GM23338 (cell line): ENCODE results near the gene TDRD7. TPM values are rescaled to one million over a fixed set of nuclear protein-coding genes. Genes with fewer than 3 reads are reported as not detected.

Experiments
- ATAC-seq: fragments of 200-7000 bp; cut with Tn5 transposase; 3 replicates; pipeline ENCODE4 v1.9.1; 2020
- DNase-seq: peaks from one replicate; pipeline ENCODE4 v3.0.0-alpha.2; 2015; ENCODE audit warnings: low spot score
- H2AFZ ChIP-seq: fragments of 200-600 bp; sonication (generic); 2 replicates; pipeline ENCODE4 v1.8.0; 2016; ENCODE audit warnings: antibody characterized with exemption, mild to moderate bottlenecking, moderate library complexity
- H3F3A ChIP-seq: fragments of 200-600 bp; sonication (generic); replicated peaks from 2 replicates; pipeline ENCODE4 v1.8.0; 2017; ENCODE audit warnings: antibody characterized with exemption, mixed run types, low read depth
- H3K27ac ChIP-seq: fragments of 200-600 bp; sonication (generic); 2 replicates; pipeline ENCODE4 v1.6.1; 2016; ENCODE audit warnings: low read depth
- H3K27me3 ChIP-seq: fragments of 200-600 bp; sonication (generic); 2 replicates; pipeline ENCODE4 v1.8.0; 2016; ENCODE audit warnings: mild to moderate bottlenecking, mixed run types, moderate library complexity; ENCODE audit not compliant: insufficient read depth
- H3K36me3 ChIP-seq: fragments of 200-600 bp; sonication (generic); 2 replicates; pipeline ENCODE4 v1.8.0; 2016; ENCODE audit warnings: mild to moderate bottlenecking; ENCODE audit not compliant: insufficient read depth
- H3K4me1 ChIP-seq: fragments of 200-600 bp; sonication (generic); 2 replicates; pipeline ENCODE4 v1.8.0; 2016; ENCODE audit warnings: mild to moderate bottlenecking, moderate library complexity; ENCODE audit not compliant: insufficient read depth
- H3K4me2 ChIP-seq: fragments of 200-600 bp; sonication (generic); 2 replicates; pipeline ENCODE4 v1.7.1; 2017; ENCODE audit warnings: mixed run types
- H3K4me3 ChIP-seq: fragments of 200-600 bp; sonication (generic); 2 replicates; pipeline ENCODE4 v1.6.1; 2016; ENCODE audit warnings: mixed run types
- H3K79me2 ChIP-seq: fragments of 200-600 bp; sonication (generic); replicated peaks from 2 replicates; pipeline ENCODE4 v1.8.0; 2017; ENCODE audit warnings: mild to moderate bottlenecking; ENCODE audit not compliant: insufficient read depth
- H3K9me2 ChIP-seq: fragments of 200-600 bp; sonication (generic); 2 replicates; pipeline ENCODE4 v1.8.0; 2017; ENCODE audit not compliant: insufficient read depth
- H4K20me1 ChIP-seq: fragments of 200-600 bp; sonication (generic); replicated peaks from 2 replicates; pipeline ENCODE4 v1.8.0; 2017; ENCODE audit warnings: mild to moderate bottlenecking; ENCODE audit not compliant: insufficient read depth
- H3K27ac Mint-ChIP-seq: 2 replicates; pipeline ENCODE4 v1.8.0; 2020; ENCODE audit warnings: inconsistent platforms, mild to moderate bottlenecking, moderate library complexity, mixed read lengths
- H3K27me3 Mint-ChIP-seq: 3 replicates; pipeline ENCODE4 v1.8.0; 2022; ENCODE audit warnings: low read depth, mild to moderate bottlenecking, moderate library complexity, mixed read lengths, inconsistent platforms; ENCODE audit not compliant: insufficient read depth, poor library complexity
- H3K36me3 Mint-ChIP-seq: 3 replicates; pipeline ENCODE4 v1.8.0; 2021; ENCODE audit warnings: low read depth, mild to moderate bottlenecking, inconsistent platforms, moderate library complexity, mixed read lengths
- H3K4me1 Mint-ChIP-seq: 3 replicates; pipeline ENCODE4 v1.8.0; 2020; ENCODE audit warnings: mild to moderate bottlenecking, inconsistent platforms, mixed read lengths
- H3K4me3 Mint-ChIP-seq: 3 replicates; pipeline ENCODE4 v1.8.0; 2021; ENCODE audit warnings: moderate library complexity, mild to moderate bottlenecking, inconsistent platforms, mixed read lengths
- H3K9me3 Mint-ChIP-seq: 3 replicates; pipeline ENCODE4 v1.8.0; 2020; ENCODE audit warnings: moderate library complexity, mild to moderate bottlenecking, inconsistent platforms, mixed read lengths
- CREB1 ChIP-seq: fragments of 250-450 bp; sonication (Bioruptor Pico); IDR thresholded peaks from 2 replicates; pipeline ENCODE4 v1.5.0; 2020; ENCODE audit warnings: low read depth, mild to moderate bottlenecking, moderate library complexity
- EZH2 ChIP-seq: fragments of 200-600 bp; sonication (generic); IDR thresholded peaks from one replicate; pipeline ENCODE4 v1.8.0; 2017; ENCODE audit warnings: antibody characterized with exemption, mild to moderate bottlenecking, low read depth; ENCODE audit not compliant: unreplicated experiment
- EZH2phosphoT487 ChIP-seq: fragments of 200-600 bp; sonication (generic); IDR thresholded peaks from one replicate; pipeline ENCODE4 v1.8.1; 2018; ENCODE audit warnings: antibody characterized with exemption; ENCODE audit not compliant: unreplicated experiment
- JUNB ChIP-seq: IDR thresholded peaks from one replicate; pipeline ENCODE4 v1.6.1; 2016; ENCODE audit warnings: antibody characterized with exemption; ENCODE audit not compliant: unreplicated experiment
- NANOG ChIP-seq: IDR thresholded peaks from 2 replicates; pipeline ENCODE4 v1.6.1; 2016; ENCODE audit warnings: antibody characterized with exemption, borderline replicate concordance
- POLR2AphosphoS5 ChIP-seq: IDR thresholded peaks from 2 replicates; pipeline ENCODE4 v1.6.1; 2016; ENCODE audit warnings: antibody characterized with exemption, low read depth
- STAT1 ChIP-seq: IDR thresholded peaks from one replicate; pipeline ENCODE4 v1.6.1; 2016; ENCODE audit warnings: antibody characterized with exemption; ENCODE audit not compliant: unreplicated experiment
- ZNF331 ChIP-seq: fragments of 250-450 bp; sonication (Bioruptor Pico); IDR thresholded peaks from 2 replicates; pipeline ENCODE4 v1.5.0; 2020; ENCODE audit warnings: low read depth, mild to moderate bottlenecking, moderate library complexity
- ZNF462 ChIP-seq: fragments of 250-450 bp; sonication (Bioruptor Pico); IDR thresholded peaks from 2 replicates; pipeline ENCODE4 v1.5.0; 2020; ENCODE audit warnings: mild to moderate bottlenecking, moderate library complexity
- polyA plus RNA-seq: library from polyadenylated mRNA; unstranded; fragments of >200 nt; fragmentation: Nextera tagmentation; extraction: Ambion mirVana; gene quantifications from 2 replicates; pipeline ENCODE4 v1.2.1, GENCODE V29; 2016
- total RNA-seq: library from RNA; depleted of rRNA; stranded (reverse); fragments of >200 nt; shearing (Covaris generic); gene quantifications from 2 replicates; pipeline ENCODE4 v1.2.3, GENCODE V29; 2014
- TF ChIP-seq, protein P1 (sequence below): IDR thresholded peaks from 2 replicates; pipeline ENCODE4 v1.6.1; 2016; ENCODE audit warnings: antibody characterized with exemption

Gene TDRD7
- total and polyA plus RNA-seq, 2 experiments from 2014 or later = 1.7 to 3.1 TPM

DNA sequence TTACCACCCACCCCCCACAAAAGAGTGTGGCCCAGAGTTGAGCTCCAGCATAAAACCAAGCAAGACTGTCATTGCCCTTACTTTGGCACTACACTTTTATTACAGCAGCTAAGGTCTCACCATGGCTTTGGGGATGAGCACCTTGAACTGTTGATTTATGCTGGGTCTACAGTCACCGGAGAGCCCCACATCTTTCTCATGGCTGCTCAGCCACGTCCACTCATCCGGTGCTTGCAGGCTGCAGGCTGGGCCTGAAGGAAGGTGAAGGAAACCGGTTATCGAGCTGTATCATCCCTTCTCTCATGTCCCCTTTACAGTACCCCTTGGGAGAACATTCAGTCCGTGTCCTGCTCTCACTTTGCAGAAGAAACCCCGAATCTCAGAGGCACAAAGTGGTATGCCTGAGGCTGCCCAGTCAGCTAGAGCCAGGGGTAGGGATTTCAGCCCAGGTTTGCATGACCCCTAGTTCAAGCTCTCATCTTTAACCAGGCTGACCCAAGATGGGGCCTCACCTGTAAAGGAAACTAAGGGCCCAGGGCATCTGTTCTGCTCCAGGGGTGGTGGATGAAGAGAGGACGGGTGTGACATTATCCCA is 101.2 kb downstream of the TDRD7 start:
- no peak overlapping the region for H3K27ac ChIP-seq
- H3K9me2 ChIP-seq = no peaks in the 10 kb centered on the region
- TF ChIP-seq NANOG (no peak), CREB1 (CRISPR knock-in tag) (no peak), ZNF462 (no peak), EZH2phosphoT487 (no peak), JUNB (no peak), POLR2AphosphoS5 (no peak)
- H3K36me3 ChIP-seq = no peaks in the 10 kb centered on the region
- H3K4me3 Mint-ChIP-seq = no peak overlapping the region
- no peak overlapping the region for H3K4me3 ChIP-seq
- no peaks in the 10 kb centered on the region for H4K20me1 ChIP-seq
- no peaks in the 10 kb centered on the region for H3K4me1 ChIP-seq
- H3F3A ChIP-seq = no peaks in the 10 kb centered on the region
- H3K9me3 Mint-ChIP-seq = no peaks in the 10 kb centered on the region; the same call in 1 of the 3 replicates
- H3K27me3 Mint-ChIP-seq = peaks cover 14% of the 10 kb centered on the region
- H3K4me2 ChIP-seq = no peak overlapping the region
- H3K27ac Mint-ChIP-seq = no peak overlapping the region
- H3K4me1 Mint-ChIP-seq = peaks cover 12% of the 10 kb centered on the region
- no peaks in the 10 kb centered on the region for H3K36me3 Mint-ChIP-seq
- H3K79me2 ChIP-seq = no peaks in the 10 kb centered on the region
- H2AFZ ChIP-seq = no peak overlapping the region
- no peaks in the 10 kb centered on the region for H3K27me3 ChIP-seq
- no peak for DNase-seq
- ATAC-seq = no peak

GRCh38 chr9:97514531-97514930 is 102.6 kb downstream of the TDRD7 start:
- ATAC-seq (no peak), DNase-seq (no peak)
- TF ChIP-seq, protein P1, sequence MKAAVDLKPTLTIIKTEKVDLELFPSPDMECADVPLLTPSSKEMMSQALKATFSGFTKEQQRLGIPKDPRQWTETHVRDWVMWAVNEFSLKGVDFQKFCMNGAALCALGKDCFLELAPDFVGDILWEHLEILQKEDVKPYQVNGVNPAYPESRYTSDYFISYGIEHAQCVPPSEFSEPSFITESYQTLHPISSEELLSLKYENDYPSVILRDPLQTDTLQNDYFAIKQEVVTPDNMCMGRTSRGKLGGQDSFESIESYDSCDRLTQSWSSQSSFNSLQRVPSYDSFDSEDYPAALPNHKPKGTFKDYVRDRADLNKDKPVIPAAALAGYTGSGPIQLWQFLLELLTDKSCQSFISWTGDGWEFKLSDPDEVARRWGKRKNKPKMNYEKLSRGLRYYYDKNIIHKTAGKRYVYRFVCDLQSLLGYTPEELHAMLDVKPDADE = no peak
- no peak for TF ChIP-seq STAT1
- TF ChIP-seq EZH2 = no peak
- TF ChIP-seq NANOG = no peak
- TF ChIP-seq CREB1 (CRISPR knock-in tag) = no peak
- TF ChIP-seq ZNF331 (CRISPR knock-in tag) = no peak
- H3K27me3 ChIP-seq = no peaks in the 10 kb centered on the region
- H3K9me3 Mint-ChIP-seq = no peaks in the 10 kb centered on the region; the same call in 1 of the 3 replicates
- no peak overlapping the region for H2AFZ ChIP-seq
- no peak overlapping the region for H3K4me2 ChIP-seq
- H3K36me3 ChIP-seq = no peaks in the 10 kb centered on the region
- H3K27ac Mint-ChIP-seq = no peak overlapping the region
- H3K4me3 ChIP-seq = no peak overlapping the region
- H4K20me1 ChIP-seq = no peaks in the 10 kb centered on the region
- H3K4me3 Mint-ChIP-seq = no peak overlapping the region
- no peaks in the 10 kb centered on the region for H3K36me3 Mint-ChIP-seq
- H3K9me2 ChIP-seq = no peaks in the 10 kb centered on the region
- no peaks in the 10 kb centered on the region for H3F3A ChIP-seq
- no peaks in the 10 kb centered on the region for H3K79me2 ChIP-seq
- peaks cover 12% of the 10 kb centered on the region for H3K4me1 Mint-ChIP-seq
- H3K27ac ChIP-seq = no peak overlapping the region
- no peaks in the 10 kb centered on the region for H3K4me1 ChIP-seq
- H3K27me3 Mint-ChIP-seq = peaks cover 17% of the 10 kb centered on the region
